ENCODE data around the gene AHCYL2. TPM values are rescaled to one million over a fixed set of nuclear protein-coding genes. Genes with fewer than 3 reads are reported as not detected.

Gene AHCYL2
- total and polyA plus RNA-seq, 2 of the 8 experiments (the other 6 are each of a cell fraction or from before 2014, with no cell fraction given) = 20.7 to 25.4 TPM

DNA sequence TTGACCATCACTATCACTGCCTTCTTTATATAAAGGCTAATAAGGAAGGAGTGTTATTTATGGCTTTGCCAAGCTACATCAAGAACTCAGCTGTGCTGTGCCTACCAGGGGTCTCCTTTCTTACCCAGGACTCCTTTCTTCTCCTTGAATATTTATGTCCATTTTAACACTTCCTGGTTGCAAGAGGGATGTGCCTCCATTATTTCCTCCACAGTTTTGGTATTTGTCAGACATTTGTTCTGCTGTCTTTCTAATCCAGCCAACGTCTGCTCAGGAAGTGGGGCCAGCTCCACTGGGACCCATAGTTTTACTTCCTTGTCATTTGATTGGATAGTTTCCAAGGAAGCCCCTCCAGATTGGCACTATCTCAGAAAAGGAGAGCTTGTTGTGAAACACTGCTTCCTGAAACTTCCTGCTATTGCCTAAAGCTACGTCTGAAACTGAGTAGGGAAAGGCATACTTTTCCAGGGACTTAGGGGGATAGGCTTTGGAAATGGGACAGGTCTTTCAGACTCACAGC lies 202.8 kb downstream of the AHCYL2 start (continued):
- TF ChIP-seq ZNF274 (IDR thresholded peaks at IDR 0.05; ENCODE audit: borderline replicate concordance, extremely low read depth, low read length) = no peak
- no peak for TF ChIP-seq CBX8 (IDR thresholded peaks at IDR 0.05; ENCODE audit: borderline replicate concordance, low read depth, low read length)
- TF ChIP-seq KDM1A (IDR thresholded peaks at IDR 0.05; ENCODE audit: borderline replicate concordance, low read length) = no peak
- TF ChIP-seq KDM5A (IDR thresholded peaks at IDR 0.05; ENCODE audit: low read length) = no peak
- TF ChIP-seq CEBPB (IDR thresholded peaks at IDR 0.05; ENCODE audit: low read depth, low read length) = no peak
